Germinal center (tissue), 1 donor: ENCODE results near the gene CD177.
"Not testable (repeated sequence)": the region's sequence is repeated elsewhere in the genome, so short reads cannot be mapped to it uniquely, and the experiment has no call there.

Experiments used
- DNase-seq: peaks from one replicate; pipeline ENCODE4 v3.0.0; 2012; ENCODE audit warnings: mixed read lengths, low spot score

The CD177 gene

GRCh38 chr19:43353606-43354304 is at the start of gene CD177:
CD177 (plus strand) TSS chr19:43353686; CDS start chr19:43353715, 29 bp downstream.
- DNase-seq = no peak

- DNase-seq = no peak
These were observed 47.8 kb upstream of the CD177 start for GRCh38 chr19:43305642-43306041.

GRCh38 chr19:43306097-43306496 is 47.4 kb upstream of the CD177 start:
- no peak for DNase-seq

- DNase-seq = no peak
These were observed 45.2 kb upstream of the CD177 start for GRCh38 chr19:43308244-43308815.

- no peak for DNase-seq
These were observed 44.0 kb upstream of the CD177 start for GRCh38 chr19:43309466-43309865.

GRCh38 chr19:43310221-43310620 is 43.3 kb upstream of the CD177 start:
- no peak for DNase-seq

GRCh38 chr19:43311256-43311655 is 42.2 kb upstream of the CD177 start:
- DNase-seq = no peak

- DNase-seq = no peak
These were observed 41.8 kb upstream of the CD177 start for GRCh38 chr19:43311706-43312105.

GRCh38 chr19:43313711-43314495 is 39.6 kb upstream of the CD177 start:
- DNase-seq = no peak

GRCh38 chr19:43315851-43316250 is 37.6 kb upstream of the CD177 start:
- DNase-seq = no peak

GRCh38 chr19:43316591-43317319 is 36.7 kb upstream of the CD177 start:
- DNase-seq = no peak

- no peak for DNase-seq
These were observed 35.3 kb upstream of the CD177 start for GRCh38 chr19:43318203-43318602.

- DNase-seq = no peak
These were observed 34.6 kb upstream of the CD177 start for GRCh38 chr19:43318796-43319314.

GRCh38 chr19:43320546-43320945 is 32.9 kb upstream of the CD177 start:
- no peak for DNase-seq

GRCh38 chr19:43326761-43327160 is 26.7 kb upstream of the CD177 start:
- not testable (repeated sequence) for DNase-seq

GRCh38 chr19:43328561-43328960 is 24.9 kb upstream of the CD177 start:
- DNase-seq = not testable (repeated sequence)

GRCh38 chr19:43329049-43329448 is 24.4 kb upstream of the CD177 start:
- not testable (repeated sequence) for DNase-seq

GRCh38 chr19:43329989-43330388 is 23.5 kb upstream of the CD177 start:
- no peak for DNase-seq

GRCh38 chr19:43330726-43331434 is 22.6 kb upstream of the CD177 start:
- DNase-seq = no peak

- DNase-seq = no peak
These were observed 22.0 kb upstream of the CD177 start for GRCh38 chr19:43331435-43332010.
